PFSK-1 (cell line): ENCODE data around the gene BCL11B.

ENCODE experiments used
- FOXP2 ChIP-seq: optimal IDR thresholded peaks from 2 replicates; pipeline ENCODE3; 2011; ENCODE audit warnings: borderline replicate concordance, control low read depth, inconsistent platforms; ENCODE audit not compliant: insufficient read depth; ENCODE audit errors: extremely low read length, extremely low read depth
- POLR2AphosphoS5 ChIP-seq: IDR thresholded peaks from 2 replicates; pipeline ENCODE4 v1.6.1; 2012; ENCODE audit warnings: low read depth, mild to moderate bottlenecking, control low read depth, low read length, moderate library complexity
- SIN3A ChIP-seq: IDR thresholded peaks from 2 replicates; pipeline ENCODE4 v1.6.1; 2012; ENCODE audit warnings: mild to moderate bottlenecking, low read length, moderate library complexity, borderline replicate concordance; ENCODE audit not compliant: insufficient read depth
- TAF1 ChIP-seq: IDR thresholded peaks from 2 replicates; pipeline ENCODE4 v1.6.1; 2012; ENCODE audit warnings: low read length, control low read depth, borderline replicate concordance; ENCODE audit not compliant: insufficient read depth
- TF ChIP-seq, protein P1 (sequence below), 2 experiments: IDR thresholded peaks; 2 replicates each; pipeline versions ENCODE4 v1.6.1 to v1.8.0; 2011 to 2012; ENCODE audit warnings: low read depth in 2 of 2, low read length in 2 of 2, control low read depth in 1 of 2, inconsistent platforms in 1 of 2, mild to moderate bottlenecking in 1 of 2, moderate library complexity in 1 of 2; ENCODE audit not compliant: insufficient read depth in 1 of 2

DNA sequence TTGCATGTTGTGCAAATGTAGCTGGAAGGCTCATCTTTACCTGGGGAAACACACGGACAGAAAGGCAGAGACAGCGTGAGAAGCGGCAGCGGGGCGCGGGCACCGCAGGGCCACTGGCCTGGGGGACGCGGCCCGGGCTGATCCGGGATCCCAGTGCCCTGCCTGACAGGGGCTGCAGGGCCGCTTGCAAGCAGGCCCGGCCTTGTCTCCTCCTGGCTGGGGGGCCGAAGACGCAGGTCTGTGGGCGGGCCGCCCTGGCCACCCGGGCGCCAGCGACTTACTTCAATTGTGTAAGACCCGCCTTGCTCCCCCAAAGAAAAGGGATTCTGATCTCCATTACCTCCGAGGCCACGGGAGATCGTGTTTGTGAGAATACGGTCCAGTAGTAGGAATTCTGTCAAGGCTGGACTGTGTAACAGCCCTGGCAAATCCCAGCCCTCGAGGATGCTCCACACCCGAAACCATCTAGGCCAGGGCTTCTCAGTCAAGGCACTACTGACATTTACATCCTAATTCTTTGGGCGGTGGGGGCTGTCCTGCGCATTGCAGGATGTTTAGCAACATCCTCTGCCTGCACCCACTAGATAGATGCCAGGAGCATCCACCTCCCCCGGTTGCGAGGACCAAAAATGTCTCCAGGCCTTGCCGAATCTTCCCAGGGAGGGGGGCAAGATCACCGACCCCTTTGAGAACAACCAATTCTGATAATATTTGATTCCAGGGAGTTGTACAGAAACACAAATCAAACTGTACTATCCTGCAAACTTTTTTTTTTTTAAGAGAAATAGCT lies 95.6 kb downstream of the BCL11B start:
- TF ChIP-seq SIN3A (no peak), TAF1 (no peak), FOXP2 (no peak), POLR2AphosphoS5 (no peak)
- TF ChIP-seq, protein P1, sequence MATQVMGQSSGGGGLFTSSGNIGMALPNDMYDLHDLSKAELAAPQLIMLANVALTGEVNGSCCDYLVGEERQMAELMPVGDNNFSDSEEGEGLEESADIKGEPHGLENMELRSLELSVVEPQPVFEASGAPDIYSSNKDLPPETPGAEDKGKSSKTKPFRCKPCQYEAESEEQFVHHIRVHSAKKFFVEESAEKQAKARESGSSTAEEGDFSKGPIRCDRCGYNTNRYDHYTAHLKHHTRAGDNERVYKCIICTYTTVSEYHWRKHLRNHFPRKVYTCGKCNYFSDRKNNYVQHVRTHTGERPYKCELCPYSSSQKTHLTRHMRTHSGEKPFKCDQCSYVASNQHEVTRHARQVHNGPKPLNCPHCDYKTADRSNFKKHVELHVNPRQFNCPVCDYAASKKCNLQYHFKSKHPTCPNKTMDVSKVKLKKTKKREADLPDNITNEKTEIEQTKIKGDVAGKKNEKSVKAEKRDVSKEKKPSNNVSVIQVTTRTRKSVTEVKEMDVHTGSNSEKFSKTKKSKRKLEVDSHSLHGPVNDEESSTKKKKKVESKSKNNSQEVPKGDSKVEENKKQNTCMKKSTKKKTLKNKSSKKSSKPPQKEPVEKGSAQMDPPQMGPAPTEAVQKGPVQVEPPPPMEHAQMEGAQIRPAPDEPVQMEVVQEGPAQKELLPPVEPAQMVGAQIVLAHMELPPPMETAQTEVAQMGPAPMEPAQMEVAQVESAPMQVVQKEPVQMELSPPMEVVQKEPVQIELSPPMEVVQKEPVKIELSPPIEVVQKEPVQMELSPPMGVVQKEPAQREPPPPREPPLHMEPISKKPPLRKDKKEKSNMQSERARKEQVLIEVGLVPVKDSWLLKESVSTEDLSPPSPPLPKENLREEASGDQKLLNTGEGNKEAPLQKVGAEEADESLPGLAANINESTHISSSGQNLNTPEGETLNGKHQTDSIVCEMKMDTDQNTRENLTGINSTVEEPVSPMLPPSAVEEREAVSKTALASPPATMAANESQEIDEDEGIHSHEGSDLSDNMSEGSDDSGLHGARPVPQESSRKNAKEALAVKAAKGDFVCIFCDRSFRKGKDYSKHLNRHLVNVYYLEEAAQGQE (IDR thresholded peaks at IDR 0.05; ENCODE audit: insufficient read depth in 1 of 2, low read depth in 2 of 2, low read length in 2 of 2), result no peak
